IMR-90 (cell line): ENCODE measurements around the gene MEIS2. TPM values are rescaled to one million over a fixed set of nuclear protein-coding genes. Genes with fewer than 3 reads are reported as not detected.

Source experiments
- ATAC-seq: fragments of 200-7000 bp; cut with Tn5 transposase; 2 replicates; pipeline ENCODE4 v1.9.1; 2020; ENCODE audit warnings: low read depth, mild to moderate bottlenecking, moderate library complexity
- BruUV-seq: library from RNA; stranded (reverse); fragments of 400-500 nt; replicated peaks from 2 replicates; lab custom pipeline; 2021; lab: Mats Ljungman, UMichigan
- CTCF ChIA-PET: fragments of 300-600 bp; formaldehyde crosslinking; extraction: SDS; loops from one replicate; lab custom pipeline; 2021; ENCODE audit warnings: antibody characterized with exemption; lab: Yijun Ruan, JAX
- POLR2A ChIA-PET: fragments of 300-600 bp; sonication (Branson Sonifier 250); formaldehyde crosslinking; loops from one replicate; lab custom pipeline; 2022; ENCODE audit warnings: antibody characterized with exemption; ENCODE audit not compliant: unreplicated experiment; lab: Charles Lee
- DNase-seq: peaks from one replicate; pipeline ENCODE4 v3.0.0; 2013
- H2AFZ ChIP-seq: replicated peaks from 2 replicates; pipeline ENCODE3; 2013; ENCODE audit warnings: low read length, mild to moderate bottlenecking; ENCODE audit not compliant: poor library complexity
- H2AK5ac ChIP-seq: 2 replicates; pipeline ENCODE4 v1.6.1; 2013; ENCODE audit warnings: low read depth, low read length, inconsistent platforms
- H2AK9ac ChIP-seq: replicated peaks from 2 replicates; pipeline ENCODE3; 2013; ENCODE audit warnings: mild to moderate bottlenecking, low read depth, low read length, moderate library complexity; ENCODE audit not compliant: poor library complexity
- H2BK120ac ChIP-seq: 2 replicates; pipeline ENCODE4 v1.6.1; 2013; ENCODE audit warnings: low read depth, low read length, inconsistent platforms
- H2BK15ac ChIP-seq: 3 replicates; pipeline ENCODE4 v1.6.1; 2013; ENCODE audit warnings: low read depth, low read length, inconsistent platforms
- H2BK20ac ChIP-seq: 2 replicates; pipeline ENCODE4 v1.6.1; 2013; ENCODE audit warnings: low read depth, mild to moderate bottlenecking, inconsistent platforms, low read length, moderate library complexity
- H2BK5ac ChIP-seq: 2 replicates; pipeline ENCODE4 v1.6.1; 2013; ENCODE audit warnings: mild to moderate bottlenecking, low read depth, low read length, inconsistent platforms; ENCODE audit not compliant: poor library complexity, severe bottlenecking
- H3K14ac ChIP-seq: replicated peaks from 2 replicates; pipeline ENCODE4 v1.6.1; 2013; ENCODE audit warnings: low read depth, low read length, inconsistent platforms
- H3K18ac ChIP-seq: 2 replicates; pipeline ENCODE4 v1.6.1; 2013; ENCODE audit warnings: low read depth, low read length, control low read depth
- H3K23ac ChIP-seq: 2 replicates; pipeline ENCODE4 v1.6.1; 2013; ENCODE audit warnings: low read depth, low read length, inconsistent platforms
- H3K27ac ChIP-seq: 2 replicates; pipeline ENCODE4 v1.5.1; 2013; ENCODE audit warnings: mild to moderate bottlenecking, control low read depth, low read length; ENCODE audit not compliant: insufficient read depth
- H3K27me3 ChIP-seq: 2 replicates; pipeline ENCODE4 v1.6.1; 2013; ENCODE audit warnings: low read length; ENCODE audit not compliant: control insufficient read depth, insufficient read depth
- H3K36me3 ChIP-seq: 2 replicates; pipeline ENCODE4 v1.6.1; 2013; ENCODE audit warnings: low read length, mixed read lengths; ENCODE audit not compliant: control insufficient read depth, insufficient read depth
- H3K4ac ChIP-seq: 2 replicates; pipeline ENCODE4 v1.6.1; 2013; ENCODE audit warnings: low read depth, low read length, inconsistent platforms
- H3K4me1 ChIP-seq: 2 replicates; pipeline ENCODE4 v1.6.1; 2013; ENCODE audit warnings: low read length, mixed read lengths; ENCODE audit not compliant: control insufficient read depth, insufficient read depth
- H3K4me2 ChIP-seq: 2 replicates; pipeline ENCODE4 v1.6.1; 2013; ENCODE audit warnings: low read depth, mild to moderate bottlenecking, control low read depth, low read length, moderate library complexity
- H3K4me3 ChIP-seq: 2 replicates; pipeline ENCODE4 v1.5.1; 2013; ENCODE audit warnings: low read depth, mild to moderate bottlenecking, control low read depth, low read length, moderate library complexity; ENCODE audit not compliant: insufficient read depth
- H3K56ac ChIP-seq: 2 replicates; pipeline ENCODE4 v1.6.1; 2013; ENCODE audit warnings: low read length, inconsistent platforms; ENCODE audit not compliant: insufficient read depth; ENCODE audit errors: extremely low read depth
- H3K79me1 ChIP-seq, 2 experiments: 2 replicates each; pipeline ENCODE4 v1.6.1; 2013; ENCODE audit warnings: low read length in 2 of 2, inconsistent platforms in 1 of 2, low read depth in 1 of 2
- H3K9ac ChIP-seq: 2 replicates; pipeline ENCODE4 v1.6.1; 2013; ENCODE audit warnings: low read depth, low read length, control low read depth
- H3K9me1 ChIP-seq: 2 replicates; pipeline ENCODE4 v1.6.1; 2013; ENCODE audit warnings: low read length, inconsistent platforms; ENCODE audit not compliant: insufficient read depth
- H3K9me3 ChIP-seq: 2 replicates; pipeline ENCODE4 v1.6.1; 2013; ENCODE audit warnings: low read length; ENCODE audit not compliant: control insufficient read depth, insufficient read depth
- H4K20me1 ChIP-seq: 2 replicates; pipeline ENCODE4 v1.6.1; 2013; ENCODE audit warnings: low read length, inconsistent platforms; ENCODE audit not compliant: insufficient read depth
- H4K5ac ChIP-seq: 2 replicates; pipeline ENCODE4 v1.6.1; 2013; ENCODE audit warnings: mild to moderate bottlenecking, low read depth, low read length, control low read depth
- H4K8ac ChIP-seq, 2 experiments: 2 replicates each; pipeline ENCODE4 v1.6.1; 2013; ENCODE audit warnings: low read depth in 2 of 2, low read length in 2 of 2, control low read depth in 1 of 2, inconsistent platforms in 1 of 2
- H4K91ac ChIP-seq: 2 replicates; pipeline ENCODE4 v1.6.1; 2013; ENCODE audit warnings: low read depth, low read length, inconsistent platforms; ENCODE audit not compliant: insufficient read depth
- CEBPB ChIP-seq: IDR thresholded peaks from 2 replicates; pipeline ENCODE4 v1.6.1; 2012; ENCODE audit warnings: low read depth, low read length, improper control_type of control experiment
- MXI1 ChIP-seq: IDR thresholded peaks from 2 replicates; pipeline ENCODE4 v1.6.1; 2012; ENCODE audit warnings: low read depth, mild to moderate bottlenecking, low read length, moderate library complexity, borderline replicate concordance
- RCOR1 ChIP-seq: IDR thresholded peaks from 2 replicates; pipeline ENCODE4 v1.6.1; 2012; ENCODE audit warnings: mild to moderate bottlenecking, low read length, improper control_type of control experiment; ENCODE audit not compliant: insufficient replicate concordance
- WGBS, 2 experiments: methylation state at CpG; one replicate each; pipeline versions ENCODE4 v1.1.5 to v1.1.7; 2013; ENCODE audit warnings: missing lambda C conversion rate in 2 of 2; ENCODE audit not compliant: insufficient read length in 1 of 2; ENCODE audit errors: extremely low coverage in 2 of 2; 5-methylcytosine and 5-hydroxymethylcytosine counted together
- dilution Hi-C: fragments of 300-500 bp; cut with HindIII; formaldehyde crosslinking; loops from one replicate; pipeline ENCODE4 v1.14.3; 2018; ENCODE audit warnings: low sequenced_read_pairs; ENCODE audit not compliant: unreplicated experiment
- in situ Hi-C: fragments of 300-500 bp; cut with MboI; formaldehyde crosslinking; loops from 3 replicates; pipeline ENCODE4 v1.14.3; 2019; ENCODE audit warnings: low sequenced_read_pairs, inconsistent platforms, mixed read lengths
- intact Hi-C: fragments of 100-400 bp; cut with micrococcal nuclease; formaldehyde crosslinking; loops from 2 replicates; pipeline ENCODE4 v1.10.0; 2022
- polyA plus RNA-seq, 3 experiments: library from polyadenylated mRNA; depleted of rRNA; stranded (reverse); fragments of >200 nt; gene quantifications; 2 replicates each; pipeline ENCODE4 v1.2.3, GENCODE V29; 2012; ENCODE audit warnings: low replicate concordance in 1 of 3
- total RNA-seq: library from RNA; depleted of rRNA; stranded (reverse); fragments of >200 nt; gene quantifications from 2 replicates; pipeline ENCODE4 v1.2.3, GENCODE V29; 2012

MEIS2 gene
- total and polyA plus RNA-seq, 2 of the 4 experiments (the other 2 are of a cell fraction): 70.1 to 71.3 TPM

DNA sequence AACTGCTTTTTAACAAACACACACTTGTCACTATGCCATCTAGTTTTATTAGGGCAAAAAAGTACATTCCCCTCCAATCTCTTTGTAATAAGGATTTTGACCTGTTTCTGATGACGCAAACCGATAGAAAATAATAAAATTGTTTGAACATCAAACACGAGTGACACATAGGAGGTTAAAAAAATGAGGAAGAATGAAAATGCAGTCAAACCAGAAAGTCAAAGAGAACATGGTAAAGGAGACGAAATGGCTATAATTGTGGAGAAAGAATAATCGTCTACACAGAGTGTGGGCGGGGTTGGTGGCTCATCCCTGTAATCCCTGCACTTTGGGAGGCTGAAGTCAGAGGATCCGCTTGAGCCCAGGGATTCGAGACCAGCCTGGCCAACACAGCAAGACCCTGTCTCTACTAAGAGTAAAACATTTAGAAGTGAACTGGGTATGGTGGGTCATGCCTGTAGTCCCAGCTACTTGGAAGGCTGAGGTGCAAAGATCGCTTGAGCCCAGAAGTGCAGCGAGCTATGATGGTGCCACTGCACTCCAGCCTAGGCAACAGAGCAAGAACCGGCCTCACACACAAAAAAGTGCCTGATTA lies 83.2 kb downstream of the MEIS2 start:
- H2BK15ac ChIP-seq: no peak overlapping the region
- H3K36me3 ChIP-seq: peaks cover 1% of the 10 kb centered on the region; the same call in 1 of the 2 replicates
- H4K8ac ChIP-seq: no peak overlapping the region
- H3K14ac ChIP-seq: no peak overlapping the region
- intact Hi-C loops (no loop called here), in situ Hi-C loops (no loop called here), dilution Hi-C loops (no loop called here)
- H3K79me1 ChIP-seq: peaks cover 14 to 68% of the 10 kb centered on the region in 2 experiments
- H3K9me3 ChIP-seq: no peaks in the 10 kb centered on the region
- H3K27ac ChIP-seq: no peak overlapping the region
- POLR2A ChIA-PET: no interaction called here
- no peaks in the 10 kb centered on the region for H3K27me3 ChIP-seq
- DNase-seq (no peak), ATAC-seq (no peak)
- H4K20me1 ChIP-seq: peaks cover 57% of the 10 kb centered on the region
- TF ChIP-seq CEBPB (no peak), MXI1 (no peak), RCOR1 (no peak)
- H2AK9ac ChIP-seq: no peak overlapping the region
- no peak overlapping the region for H4K5ac ChIP-seq
- BruUV-seq: no TSS peak
- no peak overlapping the region for H3K4me2 ChIP-seq
- no peak overlapping the region for H4K91ac ChIP-seq
- 100% methylated on average over 2 of the region's 11 CpGs; no CpG with 5 or more reads in 1 of the 2 experiments for WGBS, 2 experiments
- H2BK120ac ChIP-seq: no peak overlapping the region
- no peak overlapping the region for H3K9ac ChIP-seq
- H2BK20ac ChIP-seq: no peak overlapping the region
- no peak overlapping the region for H2BK5ac ChIP-seq
- H3K23ac ChIP-seq: no peak overlapping the region
- CTCF ChIA-PET: no interaction called here
- H3K56ac ChIP-seq: no peak overlapping the region
- no peak overlapping the region for H2AFZ ChIP-seq
- peaks cover 7% of the 10 kb centered on the region for H3K4me1 ChIP-seq
- H3K18ac ChIP-seq: no peak overlapping the region
- H2AK5ac ChIP-seq: no peak overlapping the region
- H3K9me1 ChIP-seq: no peaks in the 10 kb centered on the region; the same call in 1 of the 2 replicates
- no peak overlapping the region for H3K4ac ChIP-seq
- no peak overlapping the region for H3K4me3 ChIP-seq
